NCI-H1105 (cell line): ENCODE results near the gene LSP1.

Experiments used
- DNase-seq: peaks from one replicate; lab custom pipeline; 2025; lab: John Stamatoyannopoulos, UW

Gene LSP1

DNA sequence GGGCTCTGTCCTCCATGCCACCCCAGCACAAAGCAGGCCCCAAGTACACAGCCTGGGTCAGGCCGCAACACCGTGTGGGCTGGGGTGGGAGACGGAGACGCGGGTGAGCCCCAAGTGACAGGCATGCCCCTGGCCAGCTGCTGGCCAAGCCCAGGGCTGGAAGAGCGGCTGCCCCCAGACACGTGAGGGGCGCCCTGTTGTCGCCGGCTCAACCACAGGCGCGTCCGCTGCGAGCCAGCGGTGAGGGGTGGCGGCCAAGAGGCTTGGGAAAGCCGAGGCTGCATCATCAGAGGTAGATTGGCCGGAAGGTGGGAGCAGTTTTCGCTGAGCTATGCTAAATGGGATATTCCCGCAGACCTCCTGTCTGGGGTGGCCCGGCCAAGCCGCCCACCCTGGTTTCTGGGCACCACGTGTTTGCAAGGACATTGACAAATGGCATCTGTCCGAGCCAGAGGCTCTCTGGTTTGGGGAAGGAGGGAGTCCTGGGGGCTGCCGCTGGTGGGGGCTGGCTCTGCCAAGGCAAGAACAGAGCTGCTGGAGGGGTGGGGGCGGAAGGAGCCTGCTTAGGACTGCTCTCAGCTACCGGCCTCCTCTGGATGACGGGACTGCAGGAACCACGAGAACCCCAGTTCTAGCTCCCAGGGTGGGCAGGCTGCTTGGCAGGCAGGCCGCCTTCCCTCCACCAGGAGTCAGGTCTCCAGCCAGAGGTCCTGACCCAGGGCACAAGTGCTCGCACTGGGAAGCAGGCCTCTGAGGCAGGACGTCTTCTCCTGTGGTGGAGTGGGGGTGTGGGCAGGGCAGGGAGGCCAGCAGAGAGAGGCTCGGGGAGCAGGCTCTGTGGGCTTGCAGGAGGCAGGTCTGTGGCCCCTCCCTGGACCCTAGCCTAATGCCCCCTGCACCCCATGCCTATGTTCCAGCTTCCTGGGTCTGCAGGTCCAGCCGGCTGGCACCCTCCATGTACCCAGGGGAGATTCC lies 38.3 kb downstream of the LSP1 start:
- no peak for DNase-seq

DNA sequence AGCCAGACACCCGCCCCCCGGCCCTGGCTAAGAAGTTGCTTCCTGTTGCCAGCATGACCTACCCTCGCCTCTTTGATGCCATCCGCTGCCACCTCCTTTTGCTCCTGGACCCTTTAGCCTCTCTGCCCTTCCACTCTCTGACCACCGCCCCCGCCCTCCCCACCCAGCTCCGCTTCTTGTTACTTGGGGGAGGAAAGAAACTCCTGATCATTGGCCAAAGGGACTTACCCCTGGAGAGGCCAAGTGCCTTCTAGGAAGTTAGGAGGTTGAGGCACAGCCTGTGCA lies 38.9 kb downstream of the LSP1 start, which contains the start of gene PRR33:
Gene PRR33, minus strand, starts transcription at position 65 of the 285 bp plus-strand sequence. CDS start 1,311 bp downstream, outside the sequence.
- no peak for DNase-seq

DNA sequence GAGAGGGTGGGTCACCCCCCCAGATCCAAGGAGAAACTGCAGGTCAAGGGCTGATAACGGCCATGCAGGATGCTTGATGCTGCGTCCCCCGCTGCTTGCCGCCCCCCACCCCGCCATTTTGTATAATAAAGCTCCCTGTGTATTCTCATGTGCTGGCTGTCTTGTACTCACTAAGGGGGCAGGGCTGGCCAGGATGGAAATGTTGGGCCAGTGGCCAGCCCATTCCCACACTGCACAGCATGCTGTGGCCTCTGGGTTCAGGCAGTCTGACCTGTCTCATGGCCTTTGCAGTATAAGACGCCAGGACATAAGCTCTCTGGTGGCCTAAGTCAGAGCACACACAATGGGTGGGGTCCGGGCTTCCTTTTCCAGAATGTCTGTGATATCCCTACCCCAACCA lies 39.2 kb downstream of the LSP1 start:
- DNase-seq, result no peak

DNA sequence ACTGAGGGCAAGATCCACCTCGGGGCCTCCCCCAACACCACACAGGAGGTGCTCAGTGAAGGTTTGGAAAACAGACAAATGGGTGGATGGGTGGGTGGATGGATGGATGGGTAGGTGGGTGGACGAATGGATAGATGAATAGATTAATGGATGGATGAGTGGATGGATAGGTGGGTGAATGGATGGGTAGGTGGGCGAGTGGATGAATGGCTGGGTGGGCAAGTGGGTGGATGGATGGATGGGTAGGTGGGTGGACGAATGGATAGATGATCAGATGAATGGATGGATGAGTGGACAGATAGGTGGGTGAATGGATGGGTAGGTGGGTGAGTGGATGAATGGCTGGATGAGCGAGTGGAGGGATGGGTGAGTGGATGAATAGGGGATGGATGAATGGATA lies 39.7 kb downstream of the LSP1 start:
- no peak for DNase-seq

DNA sequence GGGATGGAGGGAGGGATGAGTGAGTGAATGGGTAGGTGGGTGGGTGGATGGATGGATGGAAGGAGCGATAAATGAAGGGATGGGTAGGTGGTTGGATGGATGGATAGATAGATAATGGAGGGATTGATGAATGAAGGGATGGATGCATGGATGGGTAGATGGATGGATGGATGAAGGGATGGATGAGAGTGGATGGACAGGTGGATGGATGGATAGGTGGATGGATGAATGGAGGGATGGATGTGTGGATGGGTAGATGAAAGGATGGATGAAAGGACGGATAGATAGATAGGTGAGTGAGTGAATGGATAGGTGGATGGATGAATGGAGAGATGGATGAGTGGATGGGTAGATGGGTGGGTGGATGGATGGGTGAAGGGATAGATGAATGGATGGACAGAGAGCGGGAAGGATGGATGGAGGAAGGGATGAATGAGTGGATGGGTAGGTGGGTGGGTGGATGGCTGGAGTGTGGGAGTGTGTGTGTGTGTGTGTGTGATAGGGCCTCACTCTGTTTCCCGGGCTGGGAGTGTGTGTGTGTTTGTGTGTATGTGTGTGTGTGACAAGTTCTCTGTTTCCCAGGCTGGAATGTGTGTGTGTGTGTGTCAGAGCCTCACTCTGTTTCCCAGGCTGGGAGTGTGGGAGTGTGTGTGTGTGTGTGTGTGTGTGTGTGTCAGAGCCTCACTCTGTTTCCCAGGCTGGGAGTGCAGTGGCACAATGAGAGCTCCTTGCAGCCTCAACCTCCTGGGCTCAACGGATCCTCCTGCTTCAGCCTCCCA lies 40.9 kb downstream of the LSP1 start:
- no peak for DNase-seq

DNA sequence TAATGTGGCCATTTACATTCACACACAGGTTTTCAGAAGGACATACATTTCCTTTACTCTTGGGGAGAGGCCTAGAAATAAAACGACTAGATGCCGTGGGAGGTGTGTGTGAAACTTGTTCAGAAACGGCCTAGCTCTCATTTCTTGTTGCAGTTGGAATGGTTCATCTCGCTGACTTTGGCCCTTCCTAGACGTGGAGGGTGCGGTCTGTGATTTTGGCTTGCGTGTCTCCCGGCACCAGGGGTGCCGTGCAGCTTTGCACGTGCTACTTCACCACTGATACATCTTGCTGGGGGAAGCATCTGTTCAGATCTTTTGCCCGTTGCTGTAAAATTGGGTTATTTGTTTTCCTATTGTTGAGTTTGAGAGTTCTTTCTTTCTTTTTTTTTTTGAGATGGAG lies 41.9 kb downstream of the LSP1 start:
- no peak for DNase-seq

DNA sequence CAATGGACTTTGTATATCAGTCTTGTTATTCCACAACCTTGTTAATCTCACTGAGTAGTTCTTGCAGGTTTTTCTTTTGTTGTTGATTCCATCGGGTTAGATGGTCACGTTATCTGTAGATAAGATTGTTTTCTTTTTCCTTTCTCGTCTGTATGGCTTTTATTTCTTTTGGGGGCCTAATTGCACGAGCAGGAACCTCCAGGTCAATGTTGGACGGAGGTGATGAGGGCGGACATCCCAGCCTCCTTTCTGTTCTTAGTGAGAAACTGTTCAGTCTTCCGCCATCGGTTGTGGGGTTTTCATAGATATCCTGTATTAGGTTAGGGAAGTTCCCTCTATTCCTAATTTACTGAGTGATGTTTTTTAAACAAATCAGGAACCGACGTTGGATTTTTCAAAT lies 43.6 kb downstream of the LSP1 start:
- DNase-seq, result no peak

DNA sequence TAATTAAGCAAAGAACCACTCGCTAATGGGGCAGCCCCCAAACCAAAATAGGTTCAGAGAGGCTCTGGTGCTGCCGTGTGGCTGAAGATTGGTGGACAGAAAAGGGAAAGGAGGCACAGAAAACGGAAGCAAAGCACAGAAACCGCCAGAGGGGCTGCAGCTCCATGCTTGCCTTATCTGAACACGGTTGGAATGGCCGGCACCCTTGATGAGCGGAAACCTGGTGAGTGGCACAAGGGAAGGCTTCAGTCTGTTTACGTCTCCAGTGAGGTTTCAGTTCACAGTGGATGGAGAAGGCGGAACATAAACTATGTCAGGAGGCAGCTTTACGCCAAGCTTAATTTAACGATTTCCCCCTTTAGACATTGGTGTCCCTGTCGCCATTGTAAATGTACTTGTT lies 44.0 kb downstream of the LSP1 start:
- no peak for DNase-seq

DNA sequence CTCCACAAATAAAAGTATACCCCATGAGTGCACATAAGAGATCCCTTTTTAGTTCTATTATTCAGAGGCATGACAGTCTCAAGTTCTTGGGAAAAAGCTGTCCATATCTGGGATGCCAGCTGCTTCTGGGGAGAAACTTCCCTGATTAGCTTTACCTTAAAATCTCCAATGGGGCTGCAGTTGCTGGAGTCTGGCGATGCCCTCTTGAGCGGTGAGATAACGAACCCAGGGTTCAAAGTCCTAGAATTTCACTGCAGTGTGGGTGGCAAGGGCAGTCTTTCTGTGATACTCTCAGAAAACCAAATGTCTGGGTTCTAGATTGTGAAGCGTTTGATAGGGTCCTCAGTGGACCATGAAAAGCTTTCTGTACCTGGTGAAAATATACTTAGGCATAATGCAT lies 46.2 kb downstream of the LSP1 start:
- DNase-seq, result no peak

DNA sequence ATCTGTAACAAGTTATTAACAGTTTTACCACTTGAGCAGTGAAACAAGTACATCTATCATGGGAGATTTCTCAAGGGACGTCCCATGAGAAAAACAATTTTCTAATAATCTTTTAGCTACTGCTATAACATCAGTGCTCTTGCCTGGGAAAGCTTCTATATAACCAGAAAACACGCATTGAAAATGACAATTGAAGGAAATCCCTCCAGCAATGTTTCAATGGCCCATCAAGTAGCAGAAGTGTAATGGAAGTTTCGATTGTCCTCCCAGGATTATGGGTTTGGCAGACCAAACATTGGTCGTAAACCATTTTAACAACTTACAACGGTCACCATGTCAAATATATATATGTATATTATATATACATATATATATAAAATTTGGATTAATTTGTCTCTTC lies 46.8 kb downstream of the LSP1 start:
- DNase-seq, result no peak

DNA sequence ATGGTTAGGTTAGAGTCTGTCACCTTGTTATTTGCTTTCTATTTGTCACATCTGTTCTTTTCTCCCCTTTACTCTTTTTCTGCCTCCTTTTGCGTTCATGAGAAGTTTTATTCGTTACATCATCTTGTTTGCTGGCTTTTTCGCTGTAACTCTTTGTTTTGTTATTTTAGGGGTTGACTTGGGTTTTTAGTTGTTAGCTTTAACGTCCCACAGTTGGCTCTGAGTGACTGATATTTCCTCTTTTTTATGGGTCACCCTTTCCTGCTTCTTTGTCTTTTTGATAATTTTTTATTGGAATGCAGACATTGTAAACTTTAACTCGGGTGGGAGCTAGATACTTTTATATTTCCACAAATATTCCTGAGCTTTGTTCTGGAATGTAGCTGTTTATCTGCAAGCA lies 53.3 kb downstream of the LSP1 start:
- no peak for DNase-seq

DNA sequence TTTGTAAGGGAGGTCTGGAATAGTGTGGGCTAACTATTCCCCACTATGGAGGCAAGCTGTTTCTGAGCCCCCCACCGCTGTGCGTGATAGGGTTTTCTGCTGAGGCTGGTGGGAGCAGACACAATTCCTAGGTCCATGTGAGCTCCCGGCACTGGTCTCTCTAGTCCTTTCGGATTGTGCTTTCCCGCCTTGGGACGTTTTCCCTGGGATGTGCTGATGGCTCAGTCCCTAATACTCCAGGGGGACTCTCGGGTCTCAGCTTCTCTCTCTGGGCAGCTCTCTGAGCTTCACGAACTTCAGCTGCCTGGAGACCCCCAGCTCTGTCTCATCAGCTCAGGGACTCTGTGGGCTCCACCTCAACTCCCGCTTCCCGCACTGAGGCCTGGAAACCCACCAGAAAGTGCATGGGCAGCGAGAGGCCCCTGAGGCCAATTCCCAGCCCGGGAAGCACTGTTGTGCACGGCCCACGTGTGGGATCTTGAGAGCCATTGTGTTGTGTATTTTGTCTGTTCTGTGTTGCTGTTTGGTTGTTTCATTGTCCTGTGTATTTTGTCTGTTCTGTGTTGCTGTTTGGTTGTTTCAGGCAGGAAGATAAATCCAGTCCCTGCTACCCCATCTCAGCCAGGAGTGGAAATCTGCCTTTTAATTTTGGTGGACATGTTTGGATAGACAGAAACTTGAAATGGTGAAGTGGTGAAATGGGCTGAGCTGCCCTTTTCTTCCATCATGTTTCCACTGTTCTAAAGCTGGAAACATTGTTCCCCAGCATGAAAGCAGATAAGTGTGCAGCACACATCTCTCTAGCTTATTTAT lies 53.9 kb downstream of the LSP1 start:
- no peak for DNase-seq

DNA sequence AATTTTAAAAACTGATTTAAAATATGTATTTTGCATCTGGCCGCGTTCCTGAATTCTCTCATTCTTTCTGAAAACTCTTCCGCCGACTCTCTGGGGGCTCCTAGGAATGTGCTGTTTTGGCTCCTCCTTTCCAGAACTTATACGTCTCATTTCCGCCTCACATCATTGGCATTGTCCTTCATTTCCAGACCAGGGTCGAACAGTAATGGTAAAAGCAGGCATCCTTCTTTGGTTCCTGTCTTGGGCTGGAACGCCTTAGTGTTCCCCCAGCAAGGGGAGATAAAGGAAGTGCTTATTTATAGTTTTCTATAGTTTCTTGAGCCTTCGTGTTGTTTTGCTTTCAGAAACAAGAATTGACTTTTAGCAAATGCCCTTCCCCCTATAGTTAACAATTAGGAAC lies 55.7 kb downstream of the LSP1 start:
- DNase-seq, result no peak

DNA sequence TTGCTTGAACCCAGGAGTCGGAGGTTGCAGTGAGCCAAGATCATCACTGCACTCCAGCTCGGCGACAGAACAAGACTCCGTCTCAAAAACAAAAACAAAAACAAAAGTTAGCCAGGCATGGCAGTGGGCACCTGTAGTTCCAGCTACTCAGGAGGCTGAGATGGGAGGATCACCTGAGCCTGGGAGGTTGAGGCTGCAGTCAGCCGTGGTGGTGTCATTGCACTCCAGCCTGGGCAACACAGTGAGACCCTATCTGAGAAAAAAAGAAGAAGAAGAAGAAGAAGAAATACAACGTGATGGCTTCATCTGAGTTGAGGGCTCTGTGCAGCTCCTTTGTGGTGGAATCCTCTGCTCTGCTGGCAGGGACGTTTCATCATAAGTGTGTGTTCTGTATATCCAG lies 56.6 kb downstream of the LSP1 start:
- no peak for DNase-seq

DNA sequence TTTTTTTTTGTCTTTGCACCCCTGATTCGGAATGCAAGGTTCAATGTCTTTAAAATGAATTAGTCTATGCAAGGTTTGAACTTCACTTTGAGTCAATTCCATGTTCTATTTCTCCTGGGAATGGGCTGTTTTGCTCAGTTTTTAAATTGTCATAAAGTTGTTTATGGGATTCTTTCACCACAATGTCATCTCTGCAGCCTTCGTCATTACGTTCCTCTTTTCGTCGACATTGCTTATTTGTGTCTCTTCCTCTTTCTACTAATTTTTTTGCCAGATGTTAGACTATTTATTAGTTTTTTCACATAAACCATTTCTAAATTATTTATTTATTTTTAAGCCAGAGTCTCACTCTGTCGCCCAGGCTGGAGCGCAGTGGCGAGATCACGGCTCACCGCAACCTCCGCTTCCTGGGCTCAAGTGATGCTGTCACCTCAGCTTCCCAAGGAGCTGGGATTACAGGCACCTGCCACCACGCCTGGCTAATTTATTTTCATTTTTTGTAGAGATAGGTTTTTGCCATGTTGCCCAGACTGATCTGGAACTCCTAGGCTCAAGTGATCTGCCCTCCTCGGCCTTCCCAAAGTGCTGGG lies 59.5 kb downstream of the LSP1 start:
- DNase-seq, result no peak

DNA sequence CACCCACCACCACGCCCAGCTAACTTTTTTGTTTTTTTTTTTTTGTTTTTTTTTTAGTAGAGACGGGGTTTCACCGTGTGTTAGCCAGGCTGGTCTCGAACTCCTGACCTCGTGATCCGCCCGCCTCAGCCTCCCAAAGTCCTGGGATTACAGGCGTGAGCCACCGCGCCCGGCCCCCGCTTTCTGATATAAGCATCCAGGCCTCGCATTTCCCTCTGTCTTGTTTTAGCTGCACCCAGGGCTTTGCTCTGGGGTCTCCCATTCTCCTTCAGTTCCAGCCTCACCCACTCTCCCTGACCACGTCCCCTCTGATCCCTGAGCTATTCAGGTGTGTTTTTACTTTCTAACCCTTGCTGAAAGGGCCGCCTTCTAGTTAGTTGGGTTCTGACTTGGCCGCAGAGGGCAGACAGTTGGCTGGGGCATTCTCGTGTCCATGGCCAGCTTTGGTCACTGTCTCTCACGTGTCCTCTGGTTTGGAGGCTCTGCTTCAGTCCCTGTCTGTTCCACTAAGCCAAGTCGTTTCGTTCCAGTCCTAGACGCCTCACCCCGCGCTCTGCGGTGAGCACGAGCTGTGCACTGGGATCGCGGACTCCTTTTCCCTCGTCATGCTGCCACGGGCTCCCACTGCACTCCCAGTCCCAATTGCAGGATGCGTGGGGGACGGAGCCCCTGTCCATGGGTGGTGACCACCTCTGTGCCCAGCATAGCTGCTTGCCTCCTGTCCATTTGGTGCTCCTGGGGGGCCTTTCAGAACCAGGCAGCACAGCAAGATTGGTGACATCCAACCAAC lies 60.6 kb downstream of the LSP1 start:
- DNase-seq, result no peak

DNA sequence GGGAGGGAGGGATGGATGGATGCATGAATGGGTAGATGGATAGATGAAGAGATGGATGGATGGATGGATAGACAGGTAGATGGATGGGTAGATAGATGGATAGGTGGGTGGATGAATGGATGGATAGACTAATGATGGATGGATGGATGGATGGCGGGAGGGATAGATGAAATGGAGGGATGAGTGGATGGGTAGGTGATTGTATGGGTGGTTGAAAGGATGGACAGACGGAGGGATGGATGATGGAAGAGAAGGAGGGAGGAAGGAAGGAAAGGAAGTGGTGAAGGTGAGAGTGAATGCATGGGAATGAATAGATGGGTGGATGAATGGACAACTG lies 62.9 kb downstream of the LSP1 start:
- DNase-seq, result no peak

DNA sequence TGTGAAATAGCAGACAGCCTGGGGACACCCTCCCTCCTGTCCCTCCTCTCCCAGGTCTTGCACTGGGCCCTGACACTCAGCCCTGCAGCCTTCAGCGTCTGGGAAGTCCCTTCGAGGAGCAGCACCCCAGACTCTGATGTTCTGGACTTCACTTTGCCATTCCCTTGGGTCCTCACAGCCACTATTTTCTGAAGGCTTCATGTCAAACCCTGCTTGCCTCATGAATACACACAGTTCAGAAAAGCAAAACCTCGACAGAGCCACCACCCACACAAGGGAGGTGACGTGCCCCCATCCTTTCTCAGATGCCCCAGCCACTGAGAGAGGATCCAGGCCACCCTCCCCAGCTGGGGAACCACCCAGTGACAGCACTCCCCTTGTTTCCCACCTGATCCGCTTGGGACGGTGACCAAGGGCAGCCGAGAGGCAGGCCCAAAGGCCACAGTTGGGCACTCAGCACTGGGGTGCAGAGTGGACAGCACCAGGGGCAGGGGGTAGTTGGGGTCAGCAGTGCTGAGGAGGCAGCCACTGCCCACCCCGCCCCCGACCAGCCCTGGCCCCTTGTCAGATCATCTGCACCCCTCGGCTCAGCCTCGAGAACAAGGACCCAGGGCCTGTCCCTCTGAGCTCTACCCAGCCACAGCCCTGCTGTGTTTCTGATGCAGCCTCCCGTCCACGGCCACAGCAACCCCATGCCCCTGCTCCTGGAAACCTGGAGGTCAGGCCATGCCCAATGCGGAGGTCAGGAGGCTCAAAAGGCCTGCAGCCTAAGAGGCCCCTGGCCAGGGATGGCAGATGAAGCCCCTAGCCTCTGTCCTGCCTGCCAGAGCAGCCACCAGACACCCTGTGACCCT lies 63.5 kb downstream of the LSP1 start:
- DNase-seq, result no peak

DNA sequence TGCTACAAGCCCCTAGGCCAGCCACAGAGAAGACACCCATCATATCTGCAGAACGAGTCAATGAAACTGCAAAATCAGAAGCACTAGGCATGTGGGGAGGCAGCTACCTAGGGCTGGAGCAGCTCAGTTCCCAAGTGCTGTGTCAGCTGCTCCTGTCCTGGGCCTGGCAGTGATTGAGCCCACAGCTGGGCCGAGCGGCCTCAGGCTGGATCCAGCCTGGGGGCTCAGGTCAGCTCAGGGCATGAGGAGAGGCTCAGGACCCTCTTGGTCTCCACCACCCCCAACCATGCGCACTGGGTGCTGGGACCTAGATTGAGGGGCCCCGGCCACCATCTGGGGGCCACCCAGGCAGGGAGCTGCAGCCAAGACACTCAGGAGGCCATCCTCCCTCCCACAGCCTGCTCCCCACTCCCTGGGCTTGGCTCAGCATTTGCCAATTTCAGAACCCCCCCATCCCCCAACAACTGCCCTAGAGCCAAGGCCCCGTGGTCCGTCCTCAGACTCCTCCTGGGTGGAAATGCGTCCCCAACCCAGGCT lies 64.2 kb downstream of the LSP1 start:
- DNase-seq, result no peak
